NK-92 (cell line): Measurements from ENCODE around the gene KRTAP16-1.
"Not testable (repeated sequence)": the region's sequence is repeated elsewhere in the genome, so short reads cannot be mapped to it uniquely, and the experiment has no call there.

ENCODE experiments used
- DNase-seq: peaks from one replicate; lab custom pipeline; 2025; ENCODE audit not compliant: unreplicated experiment; lab: John Stamatoyannopoulos, UW

Gene KRTAP16-1, protein sequence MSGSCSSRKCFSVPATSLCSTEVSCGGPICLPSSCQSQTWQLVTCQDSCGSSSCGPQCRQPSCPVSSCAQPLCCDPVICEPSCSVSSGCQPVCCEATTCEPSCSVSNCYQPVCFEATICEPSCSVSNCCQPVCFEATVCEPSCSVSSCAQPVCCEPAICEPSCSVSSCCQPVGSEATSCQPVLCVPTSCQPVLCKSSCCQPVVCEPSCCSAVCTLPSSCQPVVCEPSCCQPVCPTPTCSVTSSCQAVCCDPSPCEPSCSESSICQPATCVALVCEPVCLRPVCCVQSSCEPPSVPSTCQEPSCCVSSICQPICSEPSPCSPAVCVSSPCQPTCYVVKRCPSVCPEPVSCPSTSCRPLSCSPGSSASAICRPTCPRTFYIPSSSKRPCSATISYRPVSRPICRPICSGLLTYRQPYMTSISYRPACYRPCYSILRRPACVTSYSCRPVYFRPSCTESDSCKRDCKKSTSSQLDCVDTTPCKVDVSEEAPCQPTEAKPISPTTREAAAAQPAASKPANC

DNA sequence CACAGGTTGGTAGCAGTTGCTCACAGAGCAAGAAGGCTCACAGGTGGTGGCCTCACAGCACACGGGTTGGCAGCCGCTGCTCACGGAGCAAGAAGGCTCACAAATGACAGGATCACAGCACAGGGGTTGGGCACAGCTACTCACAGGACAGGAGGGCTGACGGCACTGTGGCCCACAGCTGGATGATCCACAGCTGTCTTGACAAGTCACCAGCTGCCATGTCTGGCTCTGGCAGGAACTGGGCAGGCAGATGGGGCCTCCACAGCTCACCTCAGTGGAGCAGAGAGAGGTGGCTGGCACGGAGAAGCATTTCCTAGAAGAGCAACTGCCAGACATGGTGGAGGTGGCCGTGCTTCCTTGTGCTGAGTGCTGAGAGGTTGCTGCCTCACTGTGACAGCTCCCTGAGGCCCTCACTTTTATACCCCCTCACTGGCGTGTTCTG, at the start of gene KRTAP16-1:
KRTAP16-1 (minus strand) TSS at position 392 of the 442 bp plus-strand sequence; CDS start at position 336, 56 bp downstream.
- DNase-seq = no peak

DNA sequence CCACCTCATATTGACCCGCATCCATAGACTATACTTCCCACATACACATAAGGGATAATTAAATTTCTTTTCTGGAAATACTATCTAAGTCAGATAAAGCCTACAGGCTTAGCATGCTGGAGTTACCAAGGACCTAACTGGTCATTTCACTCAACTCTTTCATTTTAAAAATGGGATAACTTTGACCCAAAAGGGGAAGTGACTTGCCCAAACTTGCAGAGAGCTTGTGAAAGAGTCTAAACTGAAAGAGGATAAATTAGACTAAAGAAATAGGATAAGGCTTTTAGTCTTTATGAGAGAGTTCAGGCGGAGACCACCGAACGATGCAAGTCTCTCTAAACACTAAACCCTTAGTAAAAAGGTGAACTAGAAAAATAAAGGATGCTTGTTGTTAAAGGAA, 45.4 kb upstream of the KRTAP16-1 start:
- no peak for DNase-seq

DNA sequence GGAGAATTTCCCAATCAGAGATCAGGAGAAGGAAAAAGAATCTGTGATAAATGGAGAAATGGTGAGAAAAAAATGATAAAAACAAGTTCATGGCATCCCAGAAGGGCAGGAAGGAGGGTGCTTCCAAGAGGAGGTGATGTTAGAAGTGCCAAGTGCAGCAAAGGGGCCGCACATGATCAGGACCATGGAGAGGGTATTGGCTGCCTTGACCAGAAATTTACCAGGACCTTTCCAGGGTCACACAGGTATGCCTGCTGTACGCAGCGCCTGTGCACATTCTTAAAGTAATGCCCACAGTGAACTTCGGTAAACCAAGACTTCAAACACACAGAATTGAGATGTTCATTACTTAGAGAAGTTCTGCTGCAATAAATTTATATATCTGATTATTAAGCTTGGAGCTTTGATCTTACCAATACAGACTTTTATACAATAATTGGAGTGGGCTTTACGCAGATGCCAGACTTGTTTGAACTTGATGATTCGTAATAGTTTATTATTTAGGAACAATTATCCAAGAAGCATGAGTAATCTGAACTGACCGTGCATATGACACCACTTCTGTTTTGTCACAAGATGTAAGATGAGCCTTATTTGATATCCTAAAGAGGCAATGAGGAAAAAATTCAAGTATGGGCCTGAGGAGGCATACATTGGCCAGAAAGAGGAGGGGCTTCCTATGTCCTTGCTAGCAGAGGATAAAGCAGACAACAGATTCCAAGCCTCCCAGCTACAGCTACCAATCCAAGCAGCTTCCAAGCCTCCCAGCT, 43.7 kb upstream of the KRTAP16-1 start:
- no peak for DNase-seq

DNA sequence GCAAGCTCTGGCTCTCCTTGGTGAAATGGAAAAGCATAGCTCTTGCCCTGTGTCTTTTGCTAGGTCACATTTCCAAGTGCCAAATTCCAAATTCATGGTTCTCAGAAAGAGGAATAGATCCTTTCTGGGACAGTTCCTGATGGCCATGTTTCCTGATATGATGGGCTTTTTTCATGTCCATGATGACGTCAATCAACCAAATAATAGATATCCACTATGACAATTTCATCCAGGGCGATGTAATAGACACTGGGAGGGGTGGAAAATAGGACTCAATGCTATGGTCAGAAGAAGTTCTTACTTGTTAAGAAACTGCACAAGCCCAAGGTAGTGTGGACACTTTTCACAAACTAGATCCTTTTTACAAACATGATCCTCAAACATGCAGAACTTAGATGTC, 42.1 kb upstream of the KRTAP16-1 start:
- no peak for DNase-seq

DNA sequence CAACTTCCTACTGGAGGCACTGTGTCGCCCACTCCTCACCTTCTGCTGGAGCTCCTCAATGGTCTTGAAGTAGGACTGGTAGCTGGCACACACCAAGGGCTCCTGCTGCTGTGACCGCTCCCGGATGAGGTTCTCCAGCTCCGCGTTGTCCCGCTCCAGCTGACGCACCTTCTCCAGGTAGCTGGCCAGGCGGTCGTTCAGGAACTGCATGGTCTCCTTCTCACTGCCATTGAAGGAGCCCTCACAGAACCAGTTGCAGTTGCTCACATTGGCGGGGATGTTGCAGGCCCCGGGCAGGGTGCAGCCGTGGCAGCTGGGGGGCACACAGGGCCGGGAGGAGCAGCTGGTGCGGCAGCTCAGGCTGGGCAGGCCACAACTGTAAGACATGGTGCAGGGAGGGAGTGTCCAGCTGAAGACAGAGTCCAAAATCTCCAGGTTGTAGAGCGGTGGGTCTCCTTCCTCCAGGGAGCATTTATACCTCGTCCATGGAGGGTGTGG, 41.3 kb upstream of the KRTAP16-1 start, which contains the start of gene KRT33A:
KRT33A (minus strand) TSS at position 448 of the 498 bp plus-strand sequence; CDS start at position 387, 61 bp downstream.
- DNase-seq = not testable (repeated sequence)

DNA sequence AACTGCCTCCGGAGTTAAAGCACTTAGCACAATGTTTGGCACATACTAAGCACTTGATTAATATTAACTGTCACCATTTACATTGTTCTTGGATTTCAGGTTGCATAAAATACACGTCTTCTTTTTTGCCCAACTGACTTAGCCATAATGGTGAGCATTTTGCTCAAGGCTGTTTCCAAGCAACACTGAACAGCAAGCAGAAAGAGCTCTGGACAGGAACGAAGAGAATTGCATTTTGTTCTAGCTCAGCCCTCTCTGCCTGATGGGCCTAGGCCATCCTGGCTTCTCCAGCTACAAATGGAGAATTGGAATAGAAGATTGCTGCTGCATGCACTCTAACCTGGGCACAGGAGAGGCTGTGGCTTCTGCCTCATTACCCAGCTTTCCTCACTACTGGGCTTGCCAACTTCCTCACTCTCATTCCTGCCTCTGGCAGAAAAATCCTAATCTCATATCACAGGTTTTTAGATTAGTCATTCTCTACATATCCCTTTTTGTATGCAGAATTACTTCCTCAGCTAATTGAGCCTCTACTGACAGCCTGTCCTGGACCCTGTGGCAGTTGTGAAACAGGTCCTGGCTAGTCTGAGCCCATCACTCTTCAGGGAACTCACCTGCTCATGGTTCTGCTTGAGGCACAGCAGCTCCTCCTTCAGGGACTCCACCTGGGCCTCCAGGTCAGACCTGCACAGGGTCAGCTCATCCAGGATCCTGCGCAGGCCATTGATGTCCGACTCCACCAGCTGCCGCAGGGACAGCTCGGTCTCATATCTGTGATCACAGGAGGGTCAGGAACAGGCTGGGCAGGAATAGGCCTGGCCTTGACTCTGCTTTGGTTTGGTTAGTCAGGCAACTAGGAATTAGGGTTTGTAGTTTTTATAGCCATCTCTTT, 39.0 kb upstream of the KRTAP16-1 start:
- no peak for DNase-seq

DNA sequence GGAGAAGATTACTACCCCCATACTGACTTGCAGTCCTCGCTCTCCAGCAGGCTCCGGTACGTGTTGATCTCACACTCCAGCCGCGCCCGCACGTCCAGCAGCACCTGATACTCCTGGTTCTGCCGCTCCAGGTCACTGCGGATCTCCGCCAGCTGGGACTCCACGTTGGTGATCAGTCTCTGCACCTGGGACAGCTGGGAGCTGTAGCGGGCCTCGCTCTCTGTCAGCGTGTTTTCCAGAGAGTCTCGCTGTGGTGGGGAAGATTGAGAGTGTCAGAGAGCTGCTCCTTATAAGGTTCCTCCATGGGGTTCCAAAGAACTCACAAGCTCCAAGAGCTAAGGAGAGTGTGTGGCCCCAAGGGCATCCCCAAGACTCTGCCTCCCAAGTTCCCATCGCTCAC, 37.3 kb upstream of the KRTAP16-1 start:
- DNase-seq = not testable (repeated sequence)

DNA sequence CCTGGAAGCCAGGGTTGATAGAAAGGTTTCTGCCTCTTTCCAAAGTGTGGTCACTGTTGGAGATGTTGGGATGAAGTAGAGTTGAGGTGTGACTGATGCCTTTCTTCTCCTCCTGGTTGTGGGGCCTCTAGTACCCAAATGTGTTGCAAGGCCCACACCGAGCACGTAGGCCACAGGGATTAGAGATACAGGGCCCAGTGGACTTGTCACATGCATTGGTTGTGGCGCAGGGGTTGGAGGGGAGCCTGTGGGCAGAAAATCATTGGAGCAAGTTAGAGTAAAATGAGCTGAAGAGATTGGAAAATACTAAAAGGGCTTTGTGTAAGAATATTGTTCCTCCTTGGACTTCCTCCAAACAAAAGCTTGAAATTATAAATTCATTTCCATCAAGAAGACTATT, 36.9 kb upstream of the KRTAP16-1 start:
- no peak for DNase-seq

DNA sequence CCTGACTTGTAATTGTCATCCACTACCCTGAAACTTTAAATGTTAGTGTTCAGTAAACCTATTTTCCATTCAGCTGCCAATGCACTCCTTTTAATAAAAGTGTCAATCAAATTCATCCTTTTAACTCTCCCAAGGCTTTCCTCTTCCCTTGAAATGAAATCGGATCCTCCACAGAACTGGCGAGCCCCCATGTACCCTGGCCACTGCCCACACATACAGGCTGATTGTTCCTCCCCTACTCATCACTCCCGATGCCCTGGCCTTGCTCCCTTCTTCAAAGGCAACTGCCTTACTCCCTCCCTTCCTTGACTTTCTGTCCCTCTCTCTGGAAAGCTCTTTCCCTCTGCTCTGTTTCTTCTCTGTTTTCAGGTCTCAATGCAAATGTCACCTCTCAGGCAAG, 33.9 kb upstream of the KRTAP16-1 start:
- DNase-seq = no peak

DNA sequence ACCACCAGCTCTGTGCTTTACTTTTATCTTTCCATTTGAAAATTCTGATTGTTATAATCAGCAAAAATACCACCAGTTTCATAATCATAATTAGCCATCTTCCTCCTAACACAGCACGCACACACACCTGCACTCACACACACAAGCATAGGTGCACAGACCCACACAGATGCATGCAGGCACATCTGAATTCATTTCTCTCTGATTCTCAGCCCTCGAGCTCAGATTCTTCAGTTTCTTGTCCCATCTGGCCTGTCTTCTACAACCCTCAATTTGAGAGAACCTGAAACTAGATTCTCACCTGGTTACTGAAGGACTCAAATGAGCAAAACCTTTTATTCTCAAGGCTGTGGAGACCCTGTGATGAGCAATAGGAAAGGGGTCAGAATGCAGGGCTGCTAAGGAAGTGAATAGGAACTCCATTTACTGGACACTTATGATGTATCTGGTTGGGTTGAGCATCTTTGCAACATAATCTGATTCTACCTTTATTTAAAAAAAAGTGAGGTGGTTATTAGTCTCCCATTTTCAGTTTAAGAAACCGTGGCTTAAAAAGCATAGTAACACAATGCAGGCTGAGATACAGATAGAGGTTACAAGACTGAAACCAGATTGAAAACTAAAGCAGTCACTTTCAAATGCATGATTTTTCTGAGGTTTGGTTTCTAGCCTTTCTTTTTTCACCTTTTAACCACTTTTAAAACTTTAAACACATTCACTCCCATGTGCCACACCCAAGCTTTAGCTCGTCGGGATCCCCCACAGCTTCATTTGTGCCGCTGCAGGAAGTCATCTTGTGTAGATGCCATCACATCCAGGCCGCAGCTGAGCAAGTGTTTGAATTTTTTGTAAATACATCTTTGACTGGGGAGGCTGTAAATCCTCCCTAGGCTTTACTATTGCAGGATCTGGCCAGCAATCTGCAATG, 32.1 kb upstream of the KRTAP16-1 start:
- no peak for DNase-seq

DNA sequence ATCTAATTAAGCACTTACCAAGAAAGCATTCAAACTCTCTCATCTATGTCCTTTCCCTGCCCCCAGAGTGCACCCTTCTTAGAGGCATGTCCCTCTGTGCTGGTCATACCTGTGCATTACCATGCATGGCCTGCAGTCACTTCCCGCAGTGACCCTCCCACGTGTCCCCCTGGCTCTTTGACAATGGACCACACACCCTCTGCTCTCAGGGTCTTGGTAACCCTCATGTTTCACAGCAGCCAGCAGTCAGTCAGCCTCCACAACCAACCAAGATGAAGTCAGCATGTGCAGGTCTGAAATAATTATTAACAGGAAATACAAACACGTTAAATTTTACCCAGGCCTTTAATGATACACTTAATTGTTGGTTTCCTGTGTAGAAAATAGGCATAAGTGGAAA, 31.4 kb upstream of the KRTAP16-1 start:
- no peak for DNase-seq

DNA sequence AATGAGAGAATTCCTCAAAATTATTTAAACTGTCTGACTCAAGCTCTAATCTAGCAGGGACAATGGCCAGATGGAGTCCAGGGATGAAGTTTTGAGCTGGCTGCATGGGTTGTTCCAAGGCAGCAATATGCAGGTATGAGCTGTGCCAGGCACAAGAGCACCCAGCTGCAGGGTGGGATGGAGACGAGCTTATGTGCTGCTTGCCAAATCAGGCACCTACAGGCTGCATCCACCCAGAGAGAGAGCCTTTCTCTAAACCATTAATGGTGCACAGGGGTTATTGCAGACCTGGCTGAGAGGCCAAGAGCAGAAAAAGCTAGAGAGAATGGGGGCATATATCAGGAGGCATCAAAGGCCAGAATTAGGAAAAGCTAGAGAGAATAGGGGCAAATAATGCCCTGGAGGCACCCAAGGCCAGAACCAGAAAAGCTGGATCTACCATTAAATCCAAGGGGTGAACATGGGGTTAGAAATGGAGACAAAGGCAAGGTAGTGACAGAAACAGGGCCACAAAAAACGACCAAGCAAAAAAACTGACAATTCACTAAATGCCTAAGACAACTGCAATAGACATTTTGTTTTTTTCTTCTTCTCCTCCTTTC, 30.6 kb upstream of the KRTAP16-1 start:
- no peak for DNase-seq

DNA sequence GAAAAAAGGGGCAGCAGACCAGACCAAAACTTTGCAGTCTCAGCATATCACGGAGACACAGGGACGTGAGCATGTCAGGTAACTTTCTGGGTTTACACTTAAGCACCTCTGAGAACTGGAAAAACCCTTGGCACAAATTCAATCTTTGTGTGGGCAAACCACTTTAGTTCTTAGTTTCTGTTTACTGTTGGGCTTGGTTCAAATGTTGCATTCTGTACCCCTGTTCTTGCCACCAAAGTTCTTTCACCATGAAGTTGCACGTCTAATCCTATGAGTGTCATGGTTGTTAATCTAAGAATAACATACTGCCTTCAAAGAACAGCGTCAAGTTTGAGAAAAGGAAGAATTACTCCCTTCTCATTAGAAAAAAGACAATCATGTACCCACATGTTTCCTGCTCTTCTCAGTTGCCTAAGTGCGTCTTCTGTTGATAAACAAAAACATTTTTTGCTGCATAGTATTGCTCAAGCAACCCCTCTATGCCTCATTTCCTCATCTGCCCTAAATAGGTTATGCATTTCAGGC, 29.9 kb upstream of the KRTAP16-1 start:
- no peak for DNase-seq

DNA sequence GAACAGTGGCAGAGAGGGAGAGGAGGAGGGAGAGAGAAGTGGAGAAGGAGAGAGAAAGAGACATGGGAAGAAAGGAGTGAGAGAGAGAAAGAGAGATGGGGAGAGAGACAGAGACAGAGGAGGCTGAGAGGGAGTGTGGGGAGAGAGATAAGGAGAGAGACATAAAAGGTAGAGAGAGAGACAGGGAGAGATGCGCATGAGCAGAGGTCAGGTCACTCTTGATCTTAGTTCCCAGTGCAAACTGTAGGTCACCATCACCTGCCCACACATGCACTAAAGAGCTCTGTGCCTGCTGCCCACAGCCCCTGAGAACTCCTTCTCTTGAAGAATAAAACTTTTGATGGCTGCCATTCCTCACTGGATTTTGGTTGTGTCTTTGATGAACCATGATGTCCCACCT, 26.6 kb upstream of the KRTAP16-1 start:
- no peak for DNase-seq

DNA sequence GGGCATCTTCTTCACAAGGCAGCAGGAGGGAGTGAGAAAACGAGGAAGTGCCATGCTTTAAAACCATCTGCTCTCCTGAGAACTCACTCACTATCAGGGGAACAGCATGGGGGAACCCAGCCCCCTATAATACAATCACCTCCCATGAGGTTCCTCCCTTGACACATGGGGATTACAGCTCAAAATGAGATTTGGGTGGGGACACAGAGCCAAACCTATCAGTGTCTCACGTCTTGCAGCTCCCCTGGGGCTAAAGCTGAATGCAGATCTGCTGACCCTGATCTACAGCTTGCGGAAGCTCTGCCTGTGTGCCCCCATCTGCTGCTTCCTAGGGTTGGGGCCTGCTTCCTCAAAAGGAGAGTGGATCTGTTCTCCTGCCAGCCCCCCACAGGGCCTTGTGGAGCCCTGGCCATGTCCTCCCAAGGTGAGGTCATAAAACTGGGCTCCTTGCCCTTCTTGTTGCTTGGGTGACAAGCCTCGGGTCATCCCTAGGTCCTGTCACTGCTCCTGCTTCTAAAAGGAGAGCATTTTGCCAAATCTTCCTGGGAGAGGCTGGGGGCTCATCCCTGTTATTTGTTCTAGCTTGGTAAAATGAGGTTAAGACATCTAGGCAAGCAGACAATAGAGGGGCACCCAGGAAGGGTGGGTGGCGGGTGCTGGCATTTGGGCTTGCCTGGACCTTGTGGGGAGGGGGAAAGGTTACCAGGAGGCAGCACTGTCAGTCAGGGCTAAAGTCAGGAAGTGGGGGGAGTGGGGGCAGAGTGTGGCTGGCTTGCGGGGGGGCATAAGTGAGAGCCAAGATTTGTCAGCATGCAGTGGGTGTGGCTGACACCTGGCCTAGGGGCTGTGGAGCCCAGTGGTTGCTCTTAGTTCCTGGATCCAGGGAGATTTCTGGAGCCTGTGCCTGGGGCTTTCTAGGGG, 25.5 kb upstream of the KRTAP16-1 start:
- no peak for DNase-seq

DNA sequence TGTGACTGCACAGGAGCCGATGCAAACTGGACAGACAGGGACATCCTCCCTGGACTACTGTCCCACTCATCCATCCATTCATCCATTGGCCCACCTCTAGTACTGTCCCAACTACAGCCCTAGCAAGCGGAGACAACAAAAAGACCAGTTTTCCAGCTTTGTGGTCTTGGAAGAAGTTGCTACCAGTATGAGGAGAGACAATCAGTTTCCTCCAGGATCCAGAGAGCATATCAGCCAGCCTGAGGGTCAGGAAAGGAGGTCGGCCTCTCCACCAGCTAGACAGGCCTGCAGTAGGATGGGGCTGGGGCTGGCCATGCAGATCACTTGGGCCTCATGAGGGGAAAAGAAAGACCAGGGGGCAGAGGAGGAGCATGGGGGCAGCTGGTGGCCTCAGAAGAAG, 24.7 kb upstream of the KRTAP16-1 start:
- no peak for DNase-seq

DNA sequence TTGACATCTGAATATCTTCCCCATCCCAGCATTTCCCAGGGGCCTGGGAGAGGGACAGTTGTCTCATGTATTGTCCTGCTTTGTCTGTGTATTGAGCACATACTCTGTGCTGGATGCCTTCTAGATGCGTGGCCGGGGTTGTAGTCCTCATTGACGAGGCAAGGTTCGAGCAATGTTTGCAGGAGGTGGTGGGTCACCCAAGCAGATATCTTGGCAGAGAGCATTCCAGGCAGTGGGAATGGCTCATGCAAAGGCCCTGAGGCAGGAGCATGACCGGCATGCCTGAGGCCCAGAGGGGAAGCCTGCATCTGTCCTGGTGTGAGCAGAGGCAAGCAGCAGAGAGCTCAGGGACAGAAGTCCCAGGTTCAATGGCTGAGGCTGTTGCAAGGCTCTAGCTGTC, 24.0 kb upstream of the KRTAP16-1 start:
- no peak for DNase-seq

DNA sequence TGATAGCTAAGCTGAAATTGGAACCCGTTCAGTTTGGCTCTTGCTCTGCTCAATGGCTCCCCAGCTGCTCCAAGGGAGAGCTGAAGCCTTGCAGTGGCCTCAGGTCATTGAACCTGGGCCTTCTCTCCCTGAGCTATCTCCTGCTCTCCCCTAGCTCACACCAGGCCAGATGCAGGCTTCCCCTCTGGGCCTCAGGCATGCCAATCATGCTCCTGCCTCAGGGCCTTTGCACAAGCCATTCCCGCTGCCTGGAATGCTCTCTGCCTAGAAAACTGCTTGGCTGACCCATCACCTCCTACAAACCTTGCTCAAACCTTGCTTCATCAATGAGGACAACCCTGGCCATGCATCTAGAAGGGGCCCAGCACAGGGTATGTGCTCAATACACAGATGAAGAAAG, 23.1 kb upstream of the KRTAP16-1 start:
- DNase-seq = no peak
